ENCODE data around the gene AGBL4.

Gene AGBL4

DNA sequence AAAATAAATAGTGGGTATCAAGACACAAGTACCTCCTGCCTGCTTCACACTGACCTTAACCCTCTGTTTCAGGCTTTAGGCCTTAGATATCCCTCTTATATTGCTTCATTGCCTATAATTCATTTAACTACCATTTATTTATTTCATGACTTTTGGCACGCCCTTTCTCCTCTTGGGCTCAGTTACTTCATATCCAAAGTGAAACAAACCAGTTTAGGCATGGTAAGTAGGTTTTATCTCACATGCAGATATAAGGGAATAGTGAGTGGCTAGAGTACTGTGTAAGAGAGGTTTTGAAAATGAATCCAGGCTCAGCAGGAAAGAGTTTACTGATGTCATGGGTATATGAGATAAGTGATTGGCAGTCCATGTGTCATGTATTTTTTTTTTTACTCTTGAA, 1177.3 kb downstream of the AGBL4 start:
- TF ChIP-seq FOXP2 (optimal IDR thresholded peaks at IDR 0.05; ENCODE audit: borderline replicate concordance, extremely low read depth, extremely low read length, insufficient read depth) = no peak
- TF ChIP-seq, protein P1, sequence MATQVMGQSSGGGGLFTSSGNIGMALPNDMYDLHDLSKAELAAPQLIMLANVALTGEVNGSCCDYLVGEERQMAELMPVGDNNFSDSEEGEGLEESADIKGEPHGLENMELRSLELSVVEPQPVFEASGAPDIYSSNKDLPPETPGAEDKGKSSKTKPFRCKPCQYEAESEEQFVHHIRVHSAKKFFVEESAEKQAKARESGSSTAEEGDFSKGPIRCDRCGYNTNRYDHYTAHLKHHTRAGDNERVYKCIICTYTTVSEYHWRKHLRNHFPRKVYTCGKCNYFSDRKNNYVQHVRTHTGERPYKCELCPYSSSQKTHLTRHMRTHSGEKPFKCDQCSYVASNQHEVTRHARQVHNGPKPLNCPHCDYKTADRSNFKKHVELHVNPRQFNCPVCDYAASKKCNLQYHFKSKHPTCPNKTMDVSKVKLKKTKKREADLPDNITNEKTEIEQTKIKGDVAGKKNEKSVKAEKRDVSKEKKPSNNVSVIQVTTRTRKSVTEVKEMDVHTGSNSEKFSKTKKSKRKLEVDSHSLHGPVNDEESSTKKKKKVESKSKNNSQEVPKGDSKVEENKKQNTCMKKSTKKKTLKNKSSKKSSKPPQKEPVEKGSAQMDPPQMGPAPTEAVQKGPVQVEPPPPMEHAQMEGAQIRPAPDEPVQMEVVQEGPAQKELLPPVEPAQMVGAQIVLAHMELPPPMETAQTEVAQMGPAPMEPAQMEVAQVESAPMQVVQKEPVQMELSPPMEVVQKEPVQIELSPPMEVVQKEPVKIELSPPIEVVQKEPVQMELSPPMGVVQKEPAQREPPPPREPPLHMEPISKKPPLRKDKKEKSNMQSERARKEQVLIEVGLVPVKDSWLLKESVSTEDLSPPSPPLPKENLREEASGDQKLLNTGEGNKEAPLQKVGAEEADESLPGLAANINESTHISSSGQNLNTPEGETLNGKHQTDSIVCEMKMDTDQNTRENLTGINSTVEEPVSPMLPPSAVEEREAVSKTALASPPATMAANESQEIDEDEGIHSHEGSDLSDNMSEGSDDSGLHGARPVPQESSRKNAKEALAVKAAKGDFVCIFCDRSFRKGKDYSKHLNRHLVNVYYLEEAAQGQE (IDR thresholded peaks at IDR 0.05; ENCODE audit: insufficient read depth in 1 of 2, low read depth in 2 of 2, low read length in 2 of 2) = no peak
- no peak for TF ChIP-seq SIN3A (IDR thresholded peaks at IDR 0.05; ENCODE audit: borderline replicate concordance, insufficient read depth, low read length)
- no peak for TF ChIP-seq TAF1 (IDR thresholded peaks at IDR 0.05; ENCODE audit: borderline replicate concordance, insufficient read depth, low read length)
- TF ChIP-seq POLR2AphosphoS5 (IDR thresholded peaks at IDR 0.05; ENCODE audit: low read depth, low read length) = no peak

GRCh38 chr1:48844187-48844586, 1179.6 kb downstream of the AGBL4 start:
- TF ChIP-seq POLR2AphosphoS5 (IDR thresholded peaks at IDR 0.05; ENCODE audit: low read depth, low read length) = no peak
- TF ChIP-seq FOXP2 (optimal IDR thresholded peaks at IDR 0.05; ENCODE audit: borderline replicate concordance, extremely low read depth, extremely low read length, insufficient read depth) = no peak
- TF ChIP-seq, protein P1 (IDR thresholded peaks at IDR 0.05; ENCODE audit: insufficient read depth in 1 of 2, low read depth in 2 of 2, low read length in 2 of 2) = no peak
- no peak for TF ChIP-seq SIN3A (IDR thresholded peaks at IDR 0.05; ENCODE audit: borderline replicate concordance, insufficient read depth, low read length)
- TF ChIP-seq TAF1 (IDR thresholded peaks at IDR 0.05; ENCODE audit: borderline replicate concordance, insufficient read depth, low read length) = no peak

- no peak for TF ChIP-seq TAF1 (IDR thresholded peaks at IDR 0.05; ENCODE audit: borderline replicate concordance, insufficient read depth, low read length)
- no peak for TF ChIP-seq FOXP2 (optimal IDR thresholded peaks at IDR 0.05; ENCODE audit: borderline replicate concordance, extremely low read depth, extremely low read length, insufficient read depth)
- no peak for TF ChIP-seq POLR2AphosphoS5 (IDR thresholded peaks at IDR 0.05; ENCODE audit: low read depth, low read length)
- TF ChIP-seq, protein P1 (IDR thresholded peaks at IDR 0.05; ENCODE audit: insufficient read depth in 1 of 2, low read depth in 2 of 2, low read length in 2 of 2) = no peak
- no peak for TF ChIP-seq SIN3A (IDR thresholded peaks at IDR 0.05; ENCODE audit: borderline replicate concordance, insufficient read depth, low read length)
Measured at GRCh38 chr1:48841966-48842365, 1181.8 kb downstream of the AGBL4 start.

- TF ChIP-seq TAF1 (IDR thresholded peaks at IDR 0.05; ENCODE audit: borderline replicate concordance, insufficient read depth, low read length) (no peak), SIN3A (IDR thresholded peaks at IDR 0.05; ENCODE audit: borderline replicate concordance, insufficient read depth, low read length) (no peak), POLR2AphosphoS5 (IDR thresholded peaks at IDR 0.05; ENCODE audit: low read depth, low read length) (no peak), FOXP2 (optimal IDR thresholded peaks at IDR 0.05; ENCODE audit: borderline replicate concordance, extremely low read depth, extremely low read length, insufficient read depth) (no peak)
- TF ChIP-seq, protein P1 (IDR thresholded peaks at IDR 0.05; ENCODE audit: insufficient read depth in 1 of 2, low read depth in 2 of 2, low read length in 2 of 2) = no peak
Measured at GRCh38 chr1:48841461-48841860, 1182.3 kb downstream of the AGBL4 start.
